BLaER1 (cell line): ENCODE results near the gene USP33.
"Not testable (repeated sequence)": the region's sequence is repeated elsewhere in the genome, so short reads cannot be mapped to it uniquely, and the experiment has no call there.

Source experiments
- H3K27ac ChIP-seq: shearing (Covaris generic); formaldehyde crosslinking; 2 replicates; pipeline ENCODE4 v1.8.1; 2022
- H3K27me3 ChIP-seq: shearing (Covaris generic); formaldehyde crosslinking; 2 replicates; pipeline ENCODE4 v1.8.1; 2022
- H3K36me3 ChIP-seq: shearing (Covaris generic); formaldehyde crosslinking; 2 replicates; pipeline ENCODE4 v1.8.1; 2022
- H3K4me1 ChIP-seq: shearing (Covaris generic); formaldehyde crosslinking; 2 replicates; pipeline ENCODE4 v1.8.1; 2022
- H3K4me2 ChIP-seq: shearing (Covaris generic); formaldehyde crosslinking; 2 replicates; pipeline ENCODE4 v1.8.1; 2022
- H3K4me3 ChIP-seq: shearing (Covaris generic); formaldehyde crosslinking; 2 replicates; pipeline ENCODE4 v1.8.1; 2022
- H3K9ac ChIP-seq: shearing (Covaris generic); formaldehyde crosslinking; 2 replicates; pipeline ENCODE4 v1.8.1; 2022
- H3K9me3 ChIP-seq: shearing (Covaris generic); formaldehyde crosslinking; 2 replicates; pipeline ENCODE4 v1.8.1; 2022
- H4K20me1 ChIP-seq: shearing (Covaris generic); formaldehyde crosslinking; 2 replicates; pipeline ENCODE4 v1.8.1; 2022
- Cebpa-rat ChIP-seq: shearing (Covaris generic); IDR thresholded peaks from 2 replicates; pipeline ENCODE4 v1.8.1; 2022

USP33 gene

DNA sequence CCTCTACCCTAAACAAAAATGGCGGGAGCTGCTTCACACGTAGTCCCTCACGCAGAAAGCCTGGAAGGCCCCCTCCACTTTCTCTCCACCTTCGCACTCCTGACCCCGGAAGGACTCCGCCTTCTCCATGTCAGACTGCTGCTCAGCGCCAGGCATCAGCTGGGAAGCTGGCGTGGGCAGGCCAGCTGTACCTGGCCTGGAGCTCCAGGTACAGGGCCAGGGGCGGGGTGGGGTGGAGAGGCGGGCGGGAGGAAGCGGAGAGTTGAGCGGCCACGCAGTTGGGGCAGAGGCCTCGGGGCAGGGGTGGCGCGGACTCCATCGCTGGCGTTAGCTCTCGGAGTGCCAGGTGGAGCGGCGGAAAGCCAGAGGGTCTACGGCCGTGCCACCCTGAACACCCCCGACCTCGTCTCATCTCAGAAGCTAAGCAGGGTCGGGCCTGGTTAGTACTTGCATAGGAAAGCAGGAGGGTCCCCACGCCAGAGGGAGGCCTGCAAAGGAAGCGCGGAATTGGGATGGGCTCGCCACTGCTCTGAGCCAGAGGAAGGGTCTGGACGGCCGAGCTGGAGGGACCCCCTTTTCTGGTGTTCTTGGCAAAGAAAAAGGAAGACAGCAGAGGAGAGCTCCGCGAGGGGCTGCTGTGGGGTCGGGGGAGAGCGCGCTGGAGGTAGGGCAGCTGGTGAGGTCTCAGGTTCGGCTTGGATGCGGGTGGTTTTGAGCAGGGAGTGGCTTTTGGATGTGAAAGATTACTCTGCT is 20.1 kb upstream of the USP33 start, which contains the start of gene MIGA1:
MIGA1 (plus strand) TSS at position 121 of the 753 bp plus-strand sequence. CDS start 3,604 bp downstream, outside the sequence.
- peaks cover 12% of the 10 kb centered on the region for H3K36me3 ChIP-seq
- peak within 1 kb of the TSS; percentile 79 for H3K9ac ChIP-seq
- peaks cover 8% of the 10 kb centered on the region for H3K9me3 ChIP-seq
- peak within 1 kb of the TSS; percentile 72 for H3K4me2 ChIP-seq
- H3K4me1 ChIP-seq: peaks cover 35% of the 10 kb centered on the region
- peak within 1 kb of the TSS; percentile 83 for H3K4me3 ChIP-seq
- H3K27ac ChIP-seq: peak within 1 kb of the TSS; percentile 60
- TF ChIP-seq Cebpa-rat: no peak
- H3K27me3 ChIP-seq: no peaks in the 10 kb centered on the region
- peaks cover 20% of the 10 kb centered on the region; the same call in 1 of the 2 replicates for H4K20me1 ChIP-seq

DNA sequence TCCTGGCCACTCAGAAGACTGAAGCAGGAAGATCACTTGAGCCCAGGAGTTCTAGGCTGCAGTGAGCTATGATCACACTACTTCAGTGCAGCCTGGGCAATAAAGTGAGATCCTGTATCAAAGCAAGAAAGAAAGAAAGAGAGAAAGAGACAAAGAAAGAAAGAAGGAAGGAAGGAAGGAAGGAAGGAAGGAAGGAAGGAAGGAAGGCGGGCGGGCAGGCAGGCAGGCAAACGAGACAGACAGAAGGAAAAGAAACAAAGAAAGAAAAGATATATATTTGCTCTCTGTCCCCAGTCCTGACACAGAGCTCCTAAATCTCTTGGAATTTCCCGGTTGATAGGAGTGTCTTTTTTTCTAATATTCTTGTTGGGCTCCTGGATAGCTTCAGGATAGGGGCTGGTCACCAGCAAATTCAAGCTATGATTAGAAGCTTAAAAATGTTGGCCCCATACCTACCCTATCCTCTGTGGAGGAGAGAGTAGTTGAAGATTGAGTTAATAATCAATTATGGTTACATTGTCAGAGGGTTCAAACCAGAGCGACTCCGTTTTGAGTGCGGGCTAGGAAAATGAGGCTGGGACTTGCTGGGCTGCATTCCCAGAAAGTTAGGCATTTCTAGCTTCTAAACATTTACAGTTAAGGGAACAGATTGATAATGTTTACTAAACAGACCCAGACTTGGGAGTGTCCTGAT is 16.5 kb upstream of the USP33 start:
- Histone ChIP-seq H3K4me1 (peaks cover 26% of the 10 kb centered on the region), H3K27me3 (no peaks in the 10 kb centered on the region), H3K9me3 (no peaks in the 10 kb centered on the region), H3K4me2 (peak overlapping the region; percentile 29), H4K20me1 (peaks cover 6% of the 10 kb centered on the region; the same call in 1 of the 2 replicates), H3K36me3 (no peaks in the 10 kb centered on the region), H3K4me3 (no peak overlapping the region), H3K27ac (no peak overlapping the region), H3K9ac (no peak overlapping the region)
- no peak for TF ChIP-seq Cebpa-rat

DNA sequence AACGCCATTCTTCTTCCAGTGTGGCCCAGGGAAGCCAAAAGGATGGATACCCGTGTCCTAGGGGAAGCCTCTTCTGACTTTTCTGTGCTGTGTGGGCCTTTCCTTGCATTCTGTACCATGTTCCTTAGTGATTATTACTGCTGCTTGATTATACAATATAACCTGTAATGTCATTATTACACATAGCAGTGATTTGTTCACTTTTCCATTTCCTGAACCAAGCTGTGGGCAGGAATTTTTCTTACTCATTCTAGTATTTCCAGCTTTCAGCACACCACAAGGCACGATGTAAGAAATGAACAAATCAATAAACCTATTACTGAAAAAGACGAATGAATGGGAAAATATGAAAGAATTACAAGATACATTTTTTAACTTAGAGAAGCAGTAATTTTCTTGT is 8.4 kb upstream of the USP33 start:
- H3K9me3 ChIP-seq: no peaks in the 10 kb centered on the region
- H3K4me3 ChIP-seq: no peak overlapping the region
- no peak overlapping the region for H3K4me2 ChIP-seq
- H3K27me3 ChIP-seq: no peaks in the 10 kb centered on the region
- no peak overlapping the region for H3K27ac ChIP-seq
- peaks cover 5% of the 10 kb centered on the region; the same call in 1 of the 2 replicates for H3K4me1 ChIP-seq
- H3K9ac ChIP-seq: no peak overlapping the region
- no peaks in the 10 kb centered on the region for H4K20me1 ChIP-seq
- H3K36me3 ChIP-seq: no peaks in the 10 kb centered on the region
- TF ChIP-seq Cebpa-rat: no peak

DNA sequence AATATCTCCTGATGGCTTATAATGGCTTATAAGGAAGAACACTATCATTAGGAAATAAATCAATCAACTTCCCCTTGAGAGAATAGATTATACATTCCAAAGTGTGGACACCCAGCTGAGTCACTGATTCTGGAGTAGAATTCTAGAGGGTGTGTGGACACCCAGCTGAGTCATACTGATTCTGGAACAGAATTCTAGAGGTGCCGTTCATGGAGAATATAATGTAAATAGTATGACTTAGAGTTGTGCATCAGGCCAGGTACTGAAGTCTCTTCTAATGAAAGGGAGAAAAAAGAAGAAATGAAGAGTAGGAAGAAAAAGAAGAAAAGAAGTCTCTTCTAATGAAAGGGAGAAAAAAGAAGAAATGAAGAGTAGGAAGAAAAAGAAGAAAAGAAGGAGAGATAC is 2.4 kb upstream of the USP33 start:
- no peaks in the 10 kb centered on the region for H3K27me3 ChIP-seq
- TF ChIP-seq Cebpa-rat: no peak
- H3K4me1 ChIP-seq: peaks cover 21% of the 10 kb centered on the region
- H3K9ac ChIP-seq: no peak overlapping the region
- H3K4me2 ChIP-seq: no peak overlapping the region
- no peak overlapping the region for H3K27ac ChIP-seq
- peaks cover 23% of the 10 kb centered on the region for H4K20me1 ChIP-seq
- no peak overlapping the region for H3K4me3 ChIP-seq
- no peaks in the 10 kb centered on the region for H3K36me3 ChIP-seq
- no peaks in the 10 kb centered on the region for H3K9me3 ChIP-seq

DNA sequence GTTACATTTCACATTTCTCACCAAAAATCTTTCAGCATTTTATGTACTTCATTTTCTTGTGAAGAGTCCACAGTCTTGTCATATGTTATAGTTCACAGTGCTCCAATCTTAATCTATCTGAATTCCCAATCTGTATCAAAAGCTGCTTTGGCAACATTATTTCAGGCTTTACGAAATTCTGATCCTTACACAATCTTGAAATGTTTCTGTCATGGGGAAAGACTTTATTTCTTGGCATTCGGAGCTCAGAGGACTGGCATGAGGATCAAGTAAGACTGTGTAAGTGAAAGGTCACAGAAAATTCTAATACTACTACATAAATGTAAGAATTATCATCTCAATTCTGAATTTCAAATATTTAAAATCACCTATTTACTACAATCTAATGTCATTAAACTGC is 2.0 kb downstream of the USP33 start:
- Histone ChIP-seq H3K4me1 (peaks cover 38% of the 10 kb centered on the region), H3K4me3 (no peak overlapping the region), H3K9ac (no peak overlapping the region), H3K27ac (no peak overlapping the region), H3K9me3 (peaks cover 3% of the 10 kb centered on the region; the same call in 1 of the 2 replicates), H4K20me1 (peaks cover 67% of the 10 kb centered on the region), H3K36me3 (peaks cover 7% of the 10 kb centered on the region; the same call in 1 of the 2 replicates), H3K4me2 (peak overlapping the region; percentile 85), H3K27me3 (no peaks in the 10 kb centered on the region)
- no peak for TF ChIP-seq Cebpa-rat

DNA sequence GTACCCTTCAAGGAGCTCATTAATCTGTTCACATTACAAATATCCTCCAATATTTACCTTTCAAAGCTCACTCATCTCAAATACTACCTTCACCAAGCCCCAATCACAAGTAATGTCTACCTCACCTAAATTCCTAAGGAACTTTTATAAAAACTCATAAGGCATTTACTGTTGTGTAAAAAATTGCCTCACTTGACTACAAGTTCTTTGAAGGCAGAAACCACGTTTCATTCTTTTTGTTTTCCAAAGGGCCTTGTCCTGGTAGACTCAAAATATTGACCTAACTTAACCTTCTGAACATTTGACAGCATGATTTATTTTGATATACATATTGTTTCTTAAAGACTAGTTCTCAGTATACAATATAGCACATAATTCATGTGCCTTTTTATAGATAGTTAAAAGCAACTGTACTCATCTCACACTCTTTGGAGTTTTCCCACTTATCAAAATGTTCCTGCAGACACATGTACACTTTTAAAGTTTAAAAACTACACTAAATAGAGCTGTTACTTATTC is 2.5 kb downstream of the USP33 start:
- no peak overlapping the region for H3K4me3 ChIP-seq
- peaks cover 6% of the 10 kb centered on the region; the same call in 1 of the 2 replicates for H3K9me3 ChIP-seq
- peaks cover 38% of the 10 kb centered on the region for H3K4me1 ChIP-seq
- TF ChIP-seq Cebpa-rat: no peak
- H3K27me3 ChIP-seq: no peaks in the 10 kb centered on the region
- no peak overlapping the region for H3K27ac ChIP-seq
- peak overlapping the region; percentile 85 for H3K4me2 ChIP-seq
- peaks cover 9% of the 10 kb centered on the region for H3K36me3 ChIP-seq
- H4K20me1 ChIP-seq: peaks cover 72% of the 10 kb centered on the region
- no peak overlapping the region for H3K9ac ChIP-seq

DNA sequence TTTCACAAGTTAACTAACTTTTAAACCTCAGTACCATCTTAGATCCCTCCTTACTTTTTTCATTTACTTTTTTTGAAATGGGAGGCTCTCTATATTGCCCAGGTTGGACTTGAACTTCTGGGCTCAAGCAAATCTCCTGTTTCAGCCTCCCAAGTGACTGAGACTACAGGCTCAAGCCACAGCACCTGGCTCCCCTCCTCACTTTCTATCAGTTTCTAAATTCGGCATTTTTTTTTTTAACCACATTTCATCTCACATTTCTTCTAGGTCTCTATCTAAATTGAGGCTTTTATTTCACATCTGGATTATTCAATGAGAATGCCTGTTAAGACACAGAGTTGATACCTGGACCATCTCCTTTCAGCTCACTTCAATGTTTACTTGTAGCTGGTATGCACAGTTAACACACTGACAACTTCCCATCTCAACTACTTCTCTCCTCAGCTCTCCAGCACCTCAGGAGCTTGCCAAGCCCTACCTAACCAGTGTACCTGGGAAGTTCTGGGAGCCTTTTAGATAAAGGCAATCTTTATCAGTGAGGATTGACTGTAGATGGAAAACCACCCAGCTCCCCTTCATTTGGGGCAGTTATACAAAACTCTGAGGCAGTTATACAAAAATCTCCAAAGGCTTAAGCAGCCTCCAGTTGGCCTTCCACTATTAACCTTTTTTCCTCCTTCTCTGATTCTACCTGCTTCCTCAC is 3.4 kb downstream of the USP33 start:
- peaks cover 38% of the 10 kb centered on the region for H3K4me1 ChIP-seq
- peaks cover 81% of the 10 kb centered on the region for H4K20me1 ChIP-seq
- no peak for TF ChIP-seq Cebpa-rat
- peaks cover 18% of the 10 kb centered on the region for H3K36me3 ChIP-seq
- H3K9me3 ChIP-seq: peaks cover 14% of the 10 kb centered on the region; the same call in 1 of the 2 replicates
- no peaks in the 10 kb centered on the region for H3K27me3 ChIP-seq
- H3K27ac ChIP-seq: no peak overlapping the region
- H3K4me2 ChIP-seq: peak overlapping the region; percentile 85
- no peak overlapping the region for H3K9ac ChIP-seq
- H3K4me3 ChIP-seq: no peak overlapping the region

DNA sequence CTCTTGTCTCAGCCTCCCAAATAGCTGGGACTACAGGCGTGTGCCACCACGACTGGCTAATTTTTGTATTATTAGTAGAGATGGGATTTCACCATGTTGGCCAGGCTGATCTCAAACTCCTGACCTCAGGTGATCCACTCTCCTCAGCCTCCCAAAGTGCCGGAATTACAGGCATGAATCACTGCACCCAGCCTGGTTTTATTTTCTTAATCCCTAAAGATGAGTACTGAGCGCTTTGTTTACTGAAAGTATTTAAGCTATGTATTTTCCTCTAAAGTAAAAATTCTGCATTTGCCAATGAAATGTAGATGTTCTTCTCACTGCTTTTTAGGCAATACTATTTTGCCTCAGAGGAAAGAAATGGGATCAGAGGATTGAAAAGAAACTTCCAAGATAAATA is 10.2 kb downstream of the USP33 start:
- Histone ChIP-seq H3K36me3 (peaks cover 38% of the 10 kb centered on the region), H3K9me3 (peaks cover 24% of the 10 kb centered on the region), H4K20me1 (peaks cover 86% of the 10 kb centered on the region)
- not testable (repeated sequence) for H3K9ac ChIP-seq, H3K4me1 ChIP-seq, H3K4me3 ChIP-seq, H3K4me2 ChIP-seq, H3K27ac ChIP-seq, H3K27me3 ChIP-seq

DNA sequence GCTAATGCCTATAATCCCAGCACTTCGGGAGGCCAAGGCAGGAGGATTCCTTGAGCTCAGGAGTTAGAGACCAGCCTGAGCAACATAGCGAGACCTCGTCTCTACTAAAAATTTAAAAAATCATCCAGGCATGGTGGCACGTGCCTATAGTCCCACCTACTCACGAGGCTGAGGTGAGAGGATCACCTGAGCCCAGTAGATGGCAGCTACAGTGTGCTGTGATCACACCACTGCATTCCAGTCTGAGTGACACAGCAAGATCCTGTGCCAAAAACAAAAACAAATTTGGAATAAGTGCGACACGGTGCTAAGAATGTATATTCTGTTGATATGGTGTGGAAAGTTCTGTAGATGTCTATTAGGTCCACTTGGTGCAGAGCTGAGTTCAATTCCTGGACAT is 15.1 kb downstream of the USP33 start:
- Histone ChIP-seq H3K36me3 (peaks cover 38% of the 10 kb centered on the region), H3K9me3 (no peaks in the 10 kb centered on the region), H3K4me2 (no peak overlapping the region), H3K4me1 (no peaks in the 10 kb centered on the region), H3K27me3 (no peaks in the 10 kb centered on the region), H3K27ac (no peak overlapping the region), H3K4me3 (no peak overlapping the region), H4K20me1 (peaks cover 86% of the 10 kb centered on the region), H3K9ac (no peak overlapping the region)
- no peak for TF ChIP-seq Cebpa-rat
